Endothelial cell (in vitro differentiated cells): ENCODE measurements around the gene CACFD1. TPM values are rescaled to one million over a fixed set of nuclear protein-coding genes. Genes with fewer than 3 reads are reported as not detected.

ENCODE experiments used
- DNase-seq: peaks from one replicate; pipeline ENCODE4 v3.0.0; 2021; ENCODE audit warnings: low spot score
- H3K27ac Mint-ChIP-seq: one replicate; pipeline ENCODE4 v1.8.0; 2021; ENCODE audit warnings: mixed read lengths, inconsistent platforms; ENCODE audit not compliant: unreplicated experiment
- H3K27me3 Mint-ChIP-seq: one replicate; pipeline ENCODE4 v1.8.0; 2021; ENCODE audit warnings: mild to moderate bottlenecking, moderate library complexity, mixed read lengths, inconsistent platforms; ENCODE audit not compliant: unreplicated experiment
- H3K36me3 Mint-ChIP-seq: one replicate; pipeline ENCODE4 v1.8.0; 2021; ENCODE audit warnings: mild to moderate bottlenecking, low read depth, mixed read lengths, inconsistent platforms; ENCODE audit not compliant: unreplicated experiment
- H3K4me1 Mint-ChIP-seq: one replicate; pipeline ENCODE4 v1.8.0; 2021; ENCODE audit warnings: mild to moderate bottlenecking, mixed read lengths, inconsistent platforms; ENCODE audit not compliant: unreplicated experiment
- H3K4me3 Mint-ChIP-seq: one replicate; pipeline ENCODE4 v1.8.0; 2021; ENCODE audit warnings: mild to moderate bottlenecking, mixed read lengths, inconsistent platforms; ENCODE audit not compliant: unreplicated experiment
- H3K9me3 Mint-ChIP-seq: one replicate; pipeline ENCODE4 v1.8.0; 2021; ENCODE audit warnings: mixed read lengths, inconsistent platforms; ENCODE audit not compliant: unreplicated experiment
- total RNA-seq: library from RNA; stranded (reverse); fragmentation: NEBNext Ultra II Directional; extraction: Animal tissue kit (Norgen Biotek cat#: 25700); gene quantifications from one replicate; pipeline ENCODE4 v1.2.1, GENCODE V29; 2021; ENCODE audit not compliant: unreplicated experiment
- TF ChIP-seq, protein P1 (sequence below): fragments of 200-600 bp; sonication (generic); IDR thresholded peaks from one replicate; pipeline ENCODE4 v1.5.0; 2021; ENCODE audit warnings: antibody characterized with exemption; ENCODE audit not compliant: unreplicated experiment

CACFD1 gene
- total RNA-seq, 1 donor from 2014 or later: 34.3 TPM

DNA sequence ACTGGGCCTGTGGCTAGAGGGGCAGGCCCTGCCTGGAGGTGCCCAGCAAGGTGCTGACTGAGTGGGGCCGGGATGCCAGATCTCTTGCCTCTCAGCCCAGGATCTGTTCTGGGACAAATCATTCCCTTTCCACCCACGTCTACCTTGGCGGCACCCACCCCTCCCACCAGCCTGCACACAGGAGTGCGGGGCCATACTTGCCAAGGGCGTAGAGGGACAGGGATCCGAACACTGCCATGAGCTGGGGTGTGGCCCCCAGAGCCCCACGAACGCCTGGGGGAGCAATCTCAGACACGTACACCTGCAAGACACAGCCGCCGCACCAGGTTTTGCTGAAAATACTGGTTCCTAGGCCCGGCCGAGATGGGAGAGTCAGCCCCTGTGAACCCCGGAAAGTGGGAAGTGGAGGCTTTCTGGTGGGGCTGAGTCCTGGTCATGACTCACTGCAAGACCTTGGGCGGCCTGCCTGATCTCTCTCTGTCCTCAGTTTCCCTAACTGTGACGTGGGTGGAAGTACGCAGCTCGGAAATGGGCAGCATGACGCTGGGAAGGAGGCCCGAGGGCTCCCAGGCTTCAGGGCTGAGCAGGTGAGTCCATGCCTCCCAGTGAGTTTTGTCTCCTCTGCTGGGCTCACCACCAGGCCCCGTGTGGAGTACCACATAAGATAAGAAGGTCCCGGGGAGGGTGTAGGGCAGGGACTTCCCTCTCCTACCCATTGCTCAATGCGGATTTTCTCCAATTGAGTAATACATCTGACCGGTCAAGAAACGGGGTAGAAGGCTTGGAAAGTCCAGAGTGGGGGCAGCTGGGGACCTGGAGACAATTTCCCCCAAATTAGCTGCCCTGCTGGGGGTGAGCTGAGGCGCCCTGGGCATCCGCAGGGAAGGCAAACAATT, 16.5 kb downstream of the CACFD1 start:
- Mint-ChIP-seq H3K27ac (no peak overlapping the region), H3K4me3 (no peak overlapping the region), H3K4me1 (no peaks in the 10 kb centered on the region), H3K36me3 (peaks cover 3% of the 10 kb centered on the region), H3K27me3 (peaks cover 4% of the 10 kb centered on the region), H3K9me3 (no peaks in the 10 kb centered on the region)
- no peak for DNase-seq
- TF ChIP-seq, protein P1, sequence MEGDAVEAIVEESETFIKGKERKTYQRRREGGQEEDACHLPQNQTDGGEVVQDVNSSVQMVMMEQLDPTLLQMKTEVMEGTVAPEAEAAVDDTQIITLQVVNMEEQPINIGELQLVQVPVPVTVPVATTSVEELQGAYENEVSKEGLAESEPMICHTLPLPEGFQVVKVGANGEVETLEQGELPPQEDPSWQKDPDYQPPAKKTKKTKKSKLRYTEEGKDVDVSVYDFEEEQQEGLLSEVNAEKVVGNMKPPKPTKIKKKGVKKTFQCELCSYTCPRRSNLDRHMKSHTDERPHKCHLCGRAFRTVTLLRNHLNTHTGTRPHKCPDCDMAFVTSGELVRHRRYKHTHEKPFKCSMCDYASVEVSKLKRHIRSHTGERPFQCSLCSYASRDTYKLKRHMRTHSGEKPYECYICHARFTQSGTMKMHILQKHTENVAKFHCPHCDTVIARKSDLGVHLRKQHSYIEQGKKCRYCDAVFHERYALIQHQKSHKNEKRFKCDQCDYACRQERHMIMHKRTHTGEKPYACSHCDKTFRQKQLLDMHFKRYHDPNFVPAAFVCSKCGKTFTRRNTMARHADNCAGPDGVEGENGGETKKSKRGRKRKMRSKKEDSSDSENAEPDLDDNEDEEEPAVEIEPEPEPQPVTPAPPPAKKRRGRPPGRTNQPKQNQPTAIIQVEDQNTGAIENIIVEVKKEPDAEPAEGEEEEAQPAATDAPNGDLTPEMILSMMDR: no peak

DNA sequence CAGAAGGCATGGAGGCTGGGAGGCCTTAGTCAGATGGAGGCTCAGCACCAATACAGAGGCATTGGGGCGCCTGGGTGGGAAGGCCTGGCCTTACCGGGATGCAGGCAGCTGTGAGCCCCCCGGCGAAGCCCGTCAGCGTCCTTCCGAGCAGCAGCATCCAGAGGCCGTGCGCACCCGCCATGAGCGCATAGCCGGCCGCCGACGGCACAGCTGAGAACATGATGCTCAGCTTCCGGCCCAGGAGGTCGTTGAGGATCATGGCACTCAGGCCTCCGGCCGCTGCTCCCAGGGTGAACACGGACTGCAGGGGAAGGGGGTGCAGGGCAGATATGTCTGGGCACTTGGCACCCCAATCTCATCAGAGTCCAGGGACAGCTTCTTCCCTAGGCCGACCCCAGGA, 17.2 kb downstream of the CACFD1 start:
- Mint-ChIP-seq H3K9me3 (no peaks in the 10 kb centered on the region), H3K4me1 (no peaks in the 10 kb centered on the region), H3K4me3 (no peak overlapping the region), H3K27me3 (peaks cover 3% of the 10 kb centered on the region), H3K36me3 (peaks cover 3% of the 10 kb centered on the region), H3K27ac (no peak overlapping the region)
- DNase-seq: no peak
- TF ChIP-seq, protein P1: no peak

DNA sequence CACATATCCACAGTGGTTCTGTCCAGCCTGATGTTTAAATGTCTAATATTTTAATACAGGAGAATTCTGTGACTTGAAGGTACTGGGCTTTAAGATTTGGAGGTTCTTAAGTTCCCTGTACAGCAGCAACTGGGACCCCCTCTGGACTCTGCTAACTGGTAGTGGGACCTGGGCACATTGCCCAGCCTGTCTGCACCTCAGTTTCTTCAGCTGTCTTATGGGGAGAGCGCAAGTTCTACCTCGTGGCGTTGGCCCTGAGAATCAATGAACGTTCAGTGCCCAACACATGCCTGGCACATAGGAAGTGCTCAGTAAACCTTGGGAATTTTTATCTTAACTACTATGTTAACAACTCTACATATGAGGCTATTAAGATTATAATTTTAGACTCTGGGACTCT, 17.7 kb downstream of the CACFD1 start:
- DNase-seq: no peak
- Mint-ChIP-seq H3K36me3 (peaks cover 3% of the 10 kb centered on the region), H3K4me1 (no peaks in the 10 kb centered on the region), H3K9me3 (no peaks in the 10 kb centered on the region), H3K4me3 (peak overlapping the region; percentile 76), H3K27ac (no peak overlapping the region), H3K27me3 (peaks cover 5% of the 10 kb centered on the region)
- TF ChIP-seq, protein P1: no peak

DNA sequence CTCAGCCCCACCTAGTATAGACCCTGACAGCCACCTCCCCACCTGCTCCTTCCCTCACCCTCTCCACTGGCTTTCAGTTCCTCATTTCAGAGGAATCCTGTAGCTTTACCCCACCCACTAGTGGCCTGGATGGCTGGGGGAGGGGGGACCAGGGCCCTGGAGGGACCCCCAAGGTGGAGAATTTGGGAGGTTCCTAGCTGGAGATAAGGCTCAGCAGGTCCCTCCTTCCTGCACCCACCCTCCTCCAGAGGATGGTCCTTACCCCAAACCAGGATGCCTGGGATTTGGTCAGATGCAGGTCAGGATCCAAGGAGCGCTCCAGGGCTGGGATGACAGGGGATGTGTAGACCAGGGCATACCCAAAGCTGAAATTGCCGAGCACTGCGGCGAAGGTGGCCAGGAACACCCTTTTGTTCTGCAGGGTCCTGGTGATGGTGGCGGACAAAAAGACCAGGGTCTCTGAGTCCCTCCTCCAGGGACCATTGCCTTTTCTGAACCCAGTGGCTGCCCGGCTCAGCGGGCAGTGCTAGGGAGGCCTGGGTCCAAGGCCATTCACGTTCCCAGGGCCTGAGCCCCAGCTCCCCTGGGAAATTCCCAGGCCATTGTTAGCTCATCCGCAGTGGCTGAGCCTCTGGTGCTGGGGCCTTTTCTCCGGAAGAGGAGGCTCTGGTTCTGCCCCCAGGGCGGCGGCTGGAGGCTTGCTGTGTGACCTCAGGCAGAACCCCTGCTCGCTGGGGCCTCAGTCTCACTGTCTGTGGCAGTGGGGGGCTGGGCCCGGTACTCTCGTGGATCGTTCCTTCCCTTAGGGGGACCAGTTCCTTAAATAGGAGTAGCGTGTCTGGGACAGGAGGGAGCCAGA, 18.4 kb downstream of the CACFD1 start:
- Mint-ChIP-seq H3K27me3 (peaks cover 5% of the 10 kb centered on the region), H3K27ac (no peak overlapping the region), H3K36me3 (peaks cover 3% of the 10 kb centered on the region), H3K9me3 (no peaks in the 10 kb centered on the region), H3K4me3 (peak overlapping the region; percentile 79), H3K4me1 (no peaks in the 10 kb centered on the region)
- TF ChIP-seq, protein P1: no peak
- peak; percentile 36 for DNase-seq
